ENCODE measurements around the gene KLHL12. TPM values are rescaled to one million over a fixed set of nuclear protein-coding genes. Genes with fewer than 3 reads are reported as not detected.
A peak's percentile ranks its signal among the peaks of the same experiment; 100 is the strongest.

Gene KLHL12
- total and polyA plus RNA-seq, 2 of the 8 experiments (the other 6 are each of a cell fraction or from before 2014, with no cell fraction given), result 27.2 to 33.3 TPM

DNA sequence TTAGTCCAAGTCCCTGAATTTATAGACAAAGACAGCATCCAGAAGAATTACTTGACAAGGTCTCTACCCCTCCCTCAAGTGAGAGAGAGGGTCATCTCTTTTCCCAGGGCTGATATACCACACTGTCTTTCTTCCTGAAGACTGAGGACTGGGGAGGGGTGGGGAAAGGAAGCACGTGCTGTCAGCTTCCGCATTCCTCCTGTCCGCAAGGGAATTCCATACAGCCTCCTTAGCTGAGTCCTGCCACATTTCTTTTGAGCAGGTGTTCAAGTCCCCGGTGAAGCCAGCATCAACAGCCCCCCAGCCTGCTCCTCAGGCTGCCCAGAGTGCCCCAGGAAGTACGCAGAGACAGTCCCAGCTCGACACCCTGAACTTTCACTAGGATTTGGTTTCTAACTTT is 82.1 kb downstream of the KLHL12 start (continued):
- TF ChIP-seq, protein P1, sequence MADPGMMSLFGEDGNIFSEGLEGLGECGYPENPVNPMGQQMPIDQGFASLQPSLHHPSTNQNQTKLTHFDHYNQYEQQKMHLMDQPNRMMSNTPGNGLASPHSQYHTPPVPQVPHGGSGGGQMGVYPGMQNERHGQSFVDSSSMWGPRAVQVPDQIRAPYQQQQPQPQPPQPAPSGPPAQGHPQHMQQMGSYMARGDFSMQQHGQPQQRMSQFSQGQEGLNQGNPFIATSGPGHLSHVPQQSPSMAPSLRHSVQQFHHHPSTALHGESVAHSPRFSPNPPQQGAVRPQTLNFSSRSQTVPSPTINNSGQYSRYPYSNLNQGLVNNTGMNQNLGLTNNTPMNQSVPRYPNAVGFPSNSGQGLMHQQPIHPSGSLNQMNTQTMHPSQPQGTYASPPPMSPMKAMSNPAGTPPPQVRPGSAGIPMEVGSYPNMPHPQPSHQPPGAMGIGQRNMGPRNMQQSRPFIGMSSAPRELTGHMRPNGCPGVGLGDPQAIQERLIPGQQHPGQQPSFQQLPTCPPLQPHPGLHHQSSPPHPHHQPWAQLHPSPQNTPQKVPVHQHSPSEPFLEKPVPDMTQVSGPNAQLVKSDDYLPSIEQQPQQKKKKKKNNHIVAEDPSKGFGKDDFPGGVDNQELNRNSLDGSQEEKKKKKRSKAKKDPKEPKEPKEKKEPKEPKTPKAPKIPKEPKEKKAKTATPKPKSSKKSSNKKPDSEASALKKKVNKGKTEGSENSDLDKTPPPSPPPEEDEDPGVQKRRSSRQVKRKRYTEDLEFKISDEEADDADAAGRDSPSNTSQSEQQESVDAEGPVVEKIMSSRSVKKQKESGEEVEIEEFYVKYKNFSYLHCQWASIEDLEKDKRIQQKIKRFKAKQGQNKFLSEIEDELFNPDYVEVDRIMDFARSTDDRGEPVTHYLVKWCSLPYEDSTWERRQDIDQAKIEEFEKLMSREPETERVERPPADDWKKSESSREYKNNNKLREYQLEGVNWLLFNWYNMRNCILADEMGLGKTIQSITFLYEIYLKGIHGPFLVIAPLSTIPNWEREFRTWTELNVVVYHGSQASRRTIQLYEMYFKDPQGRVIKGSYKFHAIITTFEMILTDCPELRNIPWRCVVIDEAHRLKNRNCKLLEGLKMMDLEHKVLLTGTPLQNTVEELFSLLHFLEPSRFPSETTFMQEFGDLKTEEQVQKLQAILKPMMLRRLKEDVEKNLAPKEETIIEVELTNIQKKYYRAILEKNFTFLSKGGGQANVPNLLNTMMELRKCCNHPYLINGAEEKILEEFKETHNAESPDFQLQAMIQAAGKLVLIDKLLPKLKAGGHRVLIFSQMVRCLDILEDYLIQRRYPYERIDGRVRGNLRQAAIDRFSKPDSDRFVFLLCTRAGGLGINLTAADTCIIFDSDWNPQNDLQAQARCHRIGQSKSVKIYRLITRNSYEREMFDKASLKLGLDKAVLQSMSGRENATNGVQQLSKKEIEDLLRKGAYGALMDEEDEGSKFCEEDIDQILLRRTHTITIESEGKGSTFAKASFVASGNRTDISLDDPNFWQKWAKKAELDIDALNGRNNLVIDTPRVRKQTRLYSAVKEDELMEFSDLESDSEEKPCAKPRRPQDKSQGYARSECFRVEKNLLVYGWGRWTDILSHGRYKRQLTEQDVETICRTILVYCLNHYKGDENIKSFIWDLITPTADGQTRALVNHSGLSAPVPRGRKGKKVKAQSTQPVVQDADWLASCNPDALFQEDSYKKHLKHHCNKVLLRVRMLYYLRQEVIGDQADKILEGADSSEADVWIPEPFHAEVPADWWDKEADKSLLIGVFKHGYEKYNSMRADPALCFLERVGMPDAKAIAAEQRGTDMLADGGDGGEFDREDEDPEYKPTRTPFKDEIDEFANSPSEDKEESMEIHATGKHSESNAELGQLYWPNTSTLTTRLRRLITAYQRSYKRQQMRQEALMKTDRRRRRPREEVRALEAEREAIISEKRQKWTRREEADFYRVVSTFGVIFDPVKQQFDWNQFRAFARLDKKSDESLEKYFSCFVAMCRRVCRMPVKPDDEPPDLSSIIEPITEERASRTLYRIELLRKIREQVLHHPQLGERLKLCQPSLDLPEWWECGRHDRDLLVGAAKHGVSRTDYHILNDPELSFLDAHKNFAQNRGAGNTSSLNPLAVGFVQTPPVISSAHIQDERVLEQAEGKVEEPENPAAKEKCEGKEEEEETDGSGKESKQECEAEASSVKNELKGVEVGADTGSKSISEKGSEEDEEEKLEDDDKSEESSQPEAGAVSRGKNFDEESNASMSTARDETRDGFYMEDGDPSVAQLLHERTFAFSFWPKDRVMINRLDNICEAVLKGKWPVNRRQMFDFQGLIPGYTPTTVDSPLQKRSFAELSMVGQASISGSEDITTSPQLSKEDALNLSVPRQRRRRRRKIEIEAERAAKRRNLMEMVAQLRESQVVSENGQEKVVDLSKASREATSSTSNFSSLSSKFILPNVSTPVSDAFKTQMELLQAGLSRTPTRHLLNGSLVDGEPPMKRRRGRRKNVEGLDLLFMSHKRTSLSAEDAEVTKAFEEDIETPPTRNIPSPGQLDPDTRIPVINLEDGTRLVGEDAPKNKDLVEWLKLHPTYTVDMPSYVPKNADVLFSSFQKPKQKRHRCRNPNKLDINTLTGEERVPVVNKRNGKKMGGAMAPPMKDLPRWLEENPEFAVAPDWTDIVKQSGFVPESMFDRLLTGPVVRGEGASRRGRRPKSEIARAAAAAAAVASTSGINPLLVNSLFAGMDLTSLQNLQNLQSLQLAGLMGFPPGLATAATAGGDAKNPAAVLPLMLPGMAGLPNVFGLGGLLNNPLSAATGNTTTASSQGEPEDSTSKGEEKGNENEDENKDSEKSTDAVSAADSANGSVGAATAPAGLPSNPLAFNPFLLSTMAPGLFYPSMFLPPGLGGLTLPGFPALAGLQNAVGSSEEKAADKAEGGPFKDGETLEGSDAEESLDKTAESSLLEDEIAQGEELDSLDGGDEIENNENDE (IDR thresholded peaks at IDR 0.05; ENCODE audit: insufficient replicate concordance, low read length), result no peak
- TF ChIP-seq, protein P2, sequence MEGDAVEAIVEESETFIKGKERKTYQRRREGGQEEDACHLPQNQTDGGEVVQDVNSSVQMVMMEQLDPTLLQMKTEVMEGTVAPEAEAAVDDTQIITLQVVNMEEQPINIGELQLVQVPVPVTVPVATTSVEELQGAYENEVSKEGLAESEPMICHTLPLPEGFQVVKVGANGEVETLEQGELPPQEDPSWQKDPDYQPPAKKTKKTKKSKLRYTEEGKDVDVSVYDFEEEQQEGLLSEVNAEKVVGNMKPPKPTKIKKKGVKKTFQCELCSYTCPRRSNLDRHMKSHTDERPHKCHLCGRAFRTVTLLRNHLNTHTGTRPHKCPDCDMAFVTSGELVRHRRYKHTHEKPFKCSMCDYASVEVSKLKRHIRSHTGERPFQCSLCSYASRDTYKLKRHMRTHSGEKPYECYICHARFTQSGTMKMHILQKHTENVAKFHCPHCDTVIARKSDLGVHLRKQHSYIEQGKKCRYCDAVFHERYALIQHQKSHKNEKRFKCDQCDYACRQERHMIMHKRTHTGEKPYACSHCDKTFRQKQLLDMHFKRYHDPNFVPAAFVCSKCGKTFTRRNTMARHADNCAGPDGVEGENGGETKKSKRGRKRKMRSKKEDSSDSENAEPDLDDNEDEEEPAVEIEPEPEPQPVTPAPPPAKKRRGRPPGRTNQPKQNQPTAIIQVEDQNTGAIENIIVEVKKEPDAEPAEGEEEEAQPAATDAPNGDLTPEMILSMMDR (IDR thresholded peaks at IDR 0.05; ENCODE audit: control extremely low read depth in 1 of 3, insufficient read depth in 1 of 3, low read depth in 1 of 3, low read length in 3 of 3), result no peak
- no peak for TF ChIP-seq CHD1 (IDR thresholded peaks at IDR 0.05; ENCODE audit: low read depth, low read length)
- peak; percentile 75 for TF ChIP-seq MAX (IDR thresholded peaks at IDR 0.05)
- no peak for TF ChIP-seq SRF (IDR thresholded peaks at IDR 0.05; ENCODE audit: low read depth, low read length)
- TF ChIP-seq USF2 (IDR thresholded peaks at IDR 0.05; ENCODE audit: low read length), result no peak
- TF ChIP-seq NANOG (IDR thresholded peaks at IDR 0.05; ENCODE audit: insufficient read depth, low read depth, low read length, poor library complexity, severe bottlenecking), result no peak
